GM12875 (cell line): ENCODE results near the gene RGS9.
A peak's percentile ranks its signal among the peaks of the same experiment; 100 is the strongest.
"Not testable (repeated sequence)": the region's sequence is repeated elsewhere in the genome, so short reads cannot be mapped to it uniquely, and the experiment has no call there.

ENCODE experiments used
- H3K4me3 ChIP-seq: one replicate; pipeline ENCODE4 v1.5.1; 2011; ENCODE audit warnings: low read depth, low read length, control low read depth
- CTCF ChIP-seq: IDR thresholded peaks from 2 replicates; pipeline ENCODE4 v1.5.1; 2011; ENCODE audit warnings: low read depth, mild to moderate bottlenecking, control low read depth, inconsistent platforms, low read length, moderate library complexity, borderline replicate concordance; ENCODE audit not compliant: insufficient read depth

RGS9 gene

GRCh38 chr17:65115839-65116238 is 21.3 kb upstream of the RGS9 start:
- H3K4me3 ChIP-seq: no peak overlapping the region
- no peak for TF ChIP-seq CTCF

GRCh38 chr17:65116515-65116914 is 20.7 kb upstream of the RGS9 start:
- not testable (repeated sequence) for H3K4me3 ChIP-seq

DNA sequence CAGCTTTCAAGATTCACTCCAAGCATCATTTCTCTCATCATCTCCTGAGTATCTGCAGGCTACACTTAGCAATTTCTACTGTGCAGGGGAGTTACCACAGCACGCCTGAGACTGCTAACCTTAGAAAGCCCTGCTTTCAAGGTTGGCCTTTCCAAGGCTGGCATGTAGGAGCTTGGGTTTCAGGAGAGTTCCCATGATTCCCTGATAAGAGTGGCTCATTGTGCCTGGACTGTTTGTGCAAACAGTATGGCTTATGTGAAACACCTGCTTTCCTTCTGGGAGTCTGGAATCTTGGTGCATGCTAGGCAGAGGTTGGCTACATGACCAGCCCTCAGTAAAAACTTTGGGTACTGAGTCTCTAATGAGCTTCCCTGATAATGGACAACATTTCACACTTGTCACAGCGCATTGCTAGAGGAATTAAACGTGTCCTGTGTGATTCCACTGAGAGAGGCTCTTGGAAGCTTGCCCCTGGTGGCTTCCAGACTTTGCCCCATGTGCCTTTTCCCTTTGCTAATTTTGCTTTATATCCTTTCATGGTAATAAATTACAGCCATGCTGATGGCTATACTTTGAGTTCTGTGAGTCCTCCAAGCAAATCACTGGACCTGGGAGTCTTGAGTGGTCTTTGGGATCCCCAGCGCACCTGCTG is 19.7 kb upstream of the RGS9 start:
- TF ChIP-seq CTCF: no peak

DNA sequence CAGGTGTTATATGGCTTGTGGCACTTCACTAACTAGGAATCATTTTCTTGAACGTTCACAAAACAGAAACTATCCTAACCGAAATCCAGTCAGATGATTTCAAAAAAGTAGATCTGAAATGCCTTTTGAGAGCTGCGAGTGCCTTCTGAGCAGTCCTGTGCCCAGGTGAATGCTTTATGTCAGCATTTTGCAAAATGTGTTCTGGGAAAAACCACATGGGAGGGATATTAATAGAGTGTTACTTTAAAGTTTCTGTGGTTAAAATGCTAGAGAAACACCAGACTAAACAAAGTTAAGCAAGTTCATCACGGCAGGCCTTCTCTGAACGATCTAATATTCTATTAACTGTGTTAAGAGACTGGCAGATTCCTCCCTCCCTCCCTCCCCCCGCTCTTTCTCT is 15.8 kb upstream of the RGS9 start:
- no peak overlapping the region for H3K4me3 ChIP-seq
- TF ChIP-seq CTCF: no peak

More for the DNA sequence above, 19.7 kb upstream of the RGS9 start:
- no peak overlapping the region for H3K4me3 ChIP-seq

DNA sequence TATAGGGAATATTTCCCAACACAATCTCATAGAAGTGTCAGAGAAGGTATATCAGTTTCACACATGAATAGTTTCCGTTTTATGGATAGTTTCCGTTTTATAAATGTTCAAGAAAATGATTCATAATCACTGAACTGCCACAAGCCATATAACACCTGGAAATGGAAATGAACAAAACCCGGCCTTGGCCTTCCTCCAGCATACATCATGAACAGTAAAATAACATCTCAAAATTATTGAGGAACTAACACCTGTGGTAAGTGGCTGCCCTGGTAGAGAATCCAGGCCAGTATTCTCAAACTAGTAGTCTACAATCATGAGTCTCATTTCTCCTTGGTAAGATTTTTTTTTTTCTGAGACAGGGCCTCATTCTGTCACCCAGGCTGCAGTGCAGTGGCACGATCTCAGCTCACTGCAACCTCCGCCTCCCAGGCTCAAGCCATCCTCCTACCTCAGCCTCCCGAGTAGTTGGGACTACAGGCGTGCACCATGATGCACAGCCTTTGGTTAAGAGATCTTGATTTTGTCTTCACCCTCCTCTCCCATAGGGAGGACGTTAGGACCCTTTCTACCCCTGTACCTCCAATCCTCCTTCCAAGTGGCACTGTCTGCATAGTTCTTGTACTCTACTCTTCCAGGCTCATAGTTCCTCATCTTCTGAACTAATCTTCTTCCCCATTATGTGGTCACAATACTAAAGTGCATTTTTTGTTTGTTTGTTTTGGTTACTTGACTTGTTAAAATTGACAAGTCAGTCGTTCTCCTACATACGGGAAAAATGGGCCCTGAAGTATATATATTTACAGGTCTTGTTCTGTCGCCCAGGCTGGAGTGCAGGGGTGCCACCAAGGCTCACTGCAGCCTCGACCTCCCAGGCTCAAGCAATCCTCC is 15.0 kb upstream of the RGS9 start:
- no peak overlapping the region for H3K4me3 ChIP-seq
- TF ChIP-seq CTCF: no peak

- no peak for TF ChIP-seq CTCF
These were observed 14.1 kb upstream of the RGS9 start for GRCh38 chr17:65122836-65123756.

More at GRCh38 chr17:65122836-65123756, 14.1 kb upstream of the RGS9 start:
- H3K4me3 ChIP-seq: peak overlapping the region; percentile 49
